Stimulated activated naive CD8-positive, alpha-beta T cell treated with anti-CD3 and anti-CD28 coated beads, Interleukin-15, Interleukin-2, amounts not matched to agents 100 ng/mL and 50 ng/mL, for 24 hours (primary cell): ENCODE data around the gene OR13G1.
"Not testable (repeated sequence)": the region's sequence is repeated elsewhere in the genome, so short reads cannot be mapped to it uniquely, and the experiment has no call there.

Experiments used
- H3K27ac Mint-ChIP-seq: one replicate; pipeline ENCODE4 v1.8.0; 2021; ENCODE audit warnings: mild to moderate bottlenecking, mixed read lengths
- H3K27me3 Mint-ChIP-seq: one replicate; pipeline ENCODE4 v1.8.0; 2021; ENCODE audit warnings: mixed read lengths
- H3K36me3 Mint-ChIP-seq: one replicate; pipeline ENCODE4 v1.8.0; 2021; ENCODE audit warnings: low read depth, mixed read lengths
- H3K4me1 Mint-ChIP-seq: one replicate; pipeline ENCODE4 v1.8.0; 2021; ENCODE audit warnings: low read depth, mixed read lengths
- H3K4me3 Mint-ChIP-seq: one replicate; pipeline ENCODE4 v1.8.0; 2021; ENCODE audit warnings: mild to moderate bottlenecking, mixed read lengths
- H3K9me3 Mint-ChIP-seq: one replicate; pipeline ENCODE4 v1.8.0; 2021; ENCODE audit warnings: mixed read lengths

Gene OR13G1

GRCh38 chr1:247679639-247680038, at the start of gene OR13G1:
Gene OR13G1 (minus strand): TSS chr1:247679739. CDS start chr1:247673041, 6,698 bp downstream.
- H3K4me1 Mint-ChIP-seq = no peaks in the 10 kb centered on the region

GRCh38 chr1:247721222-247721621, 41.7 kb upstream of the OR13G1 start:
- H3K27me3 Mint-ChIP-seq = peaks cover 4% of the 10 kb centered on the region

More at GRCh38 chr1:247679639-247680038, at the start of gene OR13G1:
- no peak within 1 kb of the TSS for H3K27ac Mint-ChIP-seq
- H3K27me3 Mint-ChIP-seq = no peaks in the 10 kb centered on the region
- no peak within 1 kb of the TSS for H3K4me3 Mint-ChIP-seq
- H3K9me3 Mint-ChIP-seq = no peaks in the 10 kb centered on the region
- H3K36me3 Mint-ChIP-seq = no peaks in the 10 kb centered on the region

GRCh38 chr1:247716546-247716945, 37.0 kb upstream of the OR13G1 start, which contains the start of gene OR6F1:
Gene OR6F1 (minus strand): TSS chr1:247716646. CDS start chr1:247712755, 3,891 bp downstream.
- no peaks in the 10 kb centered on the region for H3K4me1 Mint-ChIP-seq
- H3K27ac Mint-ChIP-seq = no peak within 1 kb of the TSS
- H3K27me3 Mint-ChIP-seq = peaks cover 4% of the 10 kb centered on the region
- no peak within 1 kb of the TSS for H3K4me3 Mint-ChIP-seq
- peaks cover 11% of the 10 kb centered on the region for H3K9me3 Mint-ChIP-seq
- no peaks in the 10 kb centered on the region for H3K36me3 Mint-ChIP-seq

More at GRCh38 chr1:247721222-247721621, 41.7 kb upstream of the OR13G1 start:
- H3K27ac Mint-ChIP-seq = no peak overlapping the region
- peaks cover 17% of the 10 kb centered on the region for H3K9me3 Mint-ChIP-seq
- no peak overlapping the region for H3K4me3 Mint-ChIP-seq
- H3K36me3 Mint-ChIP-seq = no peaks in the 10 kb centered on the region
- H3K4me1 Mint-ChIP-seq = no peaks in the 10 kb centered on the region

- H3K4me3 Mint-ChIP-seq = no peak overlapping the region
- no peaks in the 10 kb centered on the region for H3K4me1 Mint-ChIP-seq
- H3K9me3 Mint-ChIP-seq = no peaks in the 10 kb centered on the region
- peaks cover 4% of the 10 kb centered on the region for H3K27me3 Mint-ChIP-seq
- H3K27ac Mint-ChIP-seq = no peak overlapping the region
- H3K36me3 Mint-ChIP-seq = no peaks in the 10 kb centered on the region
Observed at GRCh38 chr1:247713753-247714152, 34.2 kb upstream of the OR13G1 start.

- H3K27ac Mint-ChIP-seq, H3K36me3 Mint-ChIP-seq, H3K27me3 Mint-ChIP-seq, H3K4me1 Mint-ChIP-seq, H3K9me3 Mint-ChIP-seq, H3K4me3 Mint-ChIP-seq: not testable (repeated sequence)
Observed at GRCh38 chr1:247710681-247711080, 31.1 kb upstream of the OR13G1 start.

- Mint-ChIP-seq H3K4me3 (no peak overlapping the region), H3K27ac (no peak overlapping the region), H3K27me3 (peaks cover 5% of the 10 kb centered on the region), H3K9me3 (peaks cover 5% of the 10 kb centered on the region), H3K4me1 (no peaks in the 10 kb centered on the region), H3K36me3 (no peaks in the 10 kb centered on the region)
Observed at GRCh38 chr1:247701338-247701737, 21.8 kb upstream of the OR13G1 start.

- H3K4me3 Mint-ChIP-seq = no peak overlapping the region
Observed at GRCh38 chr1:247681288-247681897, 1.9 kb upstream of the OR13G1 start.

GRCh38 chr1:247680171-247680570, 632 bp upstream of the OR13G1 start:
- Mint-ChIP-seq H3K27ac (no peak overlapping the region), H3K4me1 (no peaks in the 10 kb centered on the region)

More at GRCh38 chr1:247681288-247681897, 1.9 kb upstream of the OR13G1 start:
- Mint-ChIP-seq H3K27me3 (peaks cover 6% of the 10 kb centered on the region), H3K4me1 (no peaks in the 10 kb centered on the region), H3K9me3 (no peaks in the 10 kb centered on the region), H3K36me3 (no peaks in the 10 kb centered on the region), H3K27ac (no peak overlapping the region)

GRCh38 chr1:247669225-247669624, 10.3 kb downstream of the OR13G1 start:
- H3K4me3 Mint-ChIP-seq = no peak overlapping the region
- H3K27ac Mint-ChIP-seq = no peak overlapping the region
- no peaks in the 10 kb centered on the region for H3K4me1 Mint-ChIP-seq
- H3K9me3 Mint-ChIP-seq = peaks cover 5% of the 10 kb centered on the region
- peaks cover 3% of the 10 kb centered on the region for H3K27me3 Mint-ChIP-seq
- no peaks in the 10 kb centered on the region for H3K36me3 Mint-ChIP-seq

More at GRCh38 chr1:247680171-247680570, 632 bp upstream of the OR13G1 start:
- H3K9me3 Mint-ChIP-seq = no peaks in the 10 kb centered on the region
- no peaks in the 10 kb centered on the region for H3K27me3 Mint-ChIP-seq
- H3K36me3 Mint-ChIP-seq = no peaks in the 10 kb centered on the region
- no peak overlapping the region for H3K4me3 Mint-ChIP-seq

GRCh38 chr1:247656221-247656875, 23.2 kb downstream of the OR13G1 start:
- H3K27ac Mint-ChIP-seq = no peak overlapping the region
- H3K36me3 Mint-ChIP-seq = no peaks in the 10 kb centered on the region

GRCh38 chr1:247653040-247653439, 26.5 kb downstream of the OR13G1 start:
- Mint-ChIP-seq H3K9me3 (no peaks in the 10 kb centered on the region), H3K36me3 (no peaks in the 10 kb centered on the region), H3K4me3 (no peak overlapping the region), H3K27ac (no peak overlapping the region), H3K27me3 (no peaks in the 10 kb centered on the region), H3K4me1 (no peaks in the 10 kb centered on the region)

More at GRCh38 chr1:247656221-247656875, 23.2 kb downstream of the OR13G1 start:
- no peaks in the 10 kb centered on the region for H3K9me3 Mint-ChIP-seq
- no peak overlapping the region for H3K4me3 Mint-ChIP-seq
- no peaks in the 10 kb centered on the region for H3K4me1 Mint-ChIP-seq
- H3K27me3 Mint-ChIP-seq = no peaks in the 10 kb centered on the region

- Mint-ChIP-seq H3K27me3 (no peaks in the 10 kb centered on the region), H3K27ac (no peak overlapping the region), H3K36me3 (no peaks in the 10 kb centered on the region), H3K4me1 (no peaks in the 10 kb centered on the region), H3K9me3 (peaks cover 6% of the 10 kb centered on the region), H3K4me3 (no peak overlapping the region)
Observed at GRCh38 chr1:247647864-247648263, 31.7 kb downstream of the OR13G1 start.

GRCh38 chr1:247646867-247647266, 32.7 kb downstream of the OR13G1 start:
- Mint-ChIP-seq H3K9me3 (peaks cover 6% of the 10 kb centered on the region), H3K4me3 (no peak overlapping the region), H3K27me3 (no peaks in the 10 kb centered on the region), H3K27ac (no peak overlapping the region), H3K4me1 (no peaks in the 10 kb centered on the region), H3K36me3 (no peaks in the 10 kb centered on the region)

- peaks cover 9% of the 10 kb centered on the region for H3K9me3 Mint-ChIP-seq
- H3K27me3 Mint-ChIP-seq = peaks cover 23% of the 10 kb centered on the region
- no peaks in the 10 kb centered on the region for H3K4me1 Mint-ChIP-seq
- H3K4me3 Mint-ChIP-seq = no peak overlapping the region
- H3K36me3 Mint-ChIP-seq = no peaks in the 10 kb centered on the region
- H3K27ac Mint-ChIP-seq = no peak overlapping the region
Observed at GRCh38 chr1:247642742-247643141, 36.8 kb downstream of the OR13G1 start.

- peaks cover 6% of the 10 kb centered on the region for H3K9me3 Mint-ChIP-seq
- no peak overlapping the region for H3K4me3 Mint-ChIP-seq
- peaks cover 27% of the 10 kb centered on the region for H3K27me3 Mint-ChIP-seq
- no peak overlapping the region for H3K27ac Mint-ChIP-seq
- H3K4me1 Mint-ChIP-seq = no peaks in the 10 kb centered on the region
- H3K36me3 Mint-ChIP-seq = no peaks in the 10 kb centered on the region
Observed at GRCh38 chr1:247639381-247639981, 40.1 kb downstream of the OR13G1 start.
